ENCODE data around the gene MAD1L1.

MAD1L1 gene

GRCh38 chr7:2218444-2218785 lies 14.3 kb downstream of the MAD1L1 start:
- no peak for DNase-seq (ENCODE audit: low spot score)

- DNase-seq (ENCODE audit: low spot score), result no peak
Measured at GRCh38 chr7:2217716-2218443, 14.9 kb downstream of the MAD1L1 start.

GRCh38 chr7:2217206-2217605 lies 15.5 kb downstream of the MAD1L1 start:
- DNase-seq (ENCODE audit: low spot score), result no peak

- DNase-seq (ENCODE audit: low spot score), result no peak
Measured at GRCh38 chr7:2215851-2216250, 16.9 kb downstream of the MAD1L1 start.

- no peak for DNase-seq (ENCODE audit: low spot score)
Measured at GRCh38 chr7:2214636-2215035, 18.1 kb downstream of the MAD1L1 start.

- no peak for DNase-seq (ENCODE audit: low spot score)
Measured at GRCh38 chr7:2213551-2214215, 19.1 kb downstream of the MAD1L1 start.

- no peak for DNase-seq (ENCODE audit: low spot score)
Measured at GRCh38 chr7:2212906-2213305, 19.8 kb downstream of the MAD1L1 start.

GRCh38 chr7:2211926-2212325 lies 20.8 kb downstream of the MAD1L1 start:
- no peak for DNase-seq (ENCODE audit: low spot score)

- no peak for DNase-seq (ENCODE audit: low spot score)
Measured at GRCh38 chr7:2211259-2211880, 21.4 kb downstream of the MAD1L1 start.

GRCh38 chr7:2210551-2211258 lies 22.0 kb downstream of the MAD1L1 start:
- no peak for DNase-seq (ENCODE audit: low spot score)

- DNase-seq (ENCODE audit: low spot score), result no peak
Measured at GRCh38 chr7:2209961-2210323, 22.8 kb downstream of the MAD1L1 start.

- DNase-seq (ENCODE audit: low spot score), result peak; percentile 61
Measured at GRCh38 chr7:2209146-2209960, 23.4 kb downstream of the MAD1L1 start.

- no peak for DNase-seq (ENCODE audit: low spot score)
Measured at GRCh38 chr7:2208712-2209111, 24.0 kb downstream of the MAD1L1 start.

- DNase-seq (ENCODE audit: low spot score), result no peak
Measured at GRCh38 chr7:2205036-2205780, 27.5 kb downstream of the MAD1L1 start.

- DNase-seq (ENCODE audit: low spot score), result no peak
Measured at GRCh38 chr7:2204446-2204845, 28.3 kb downstream of the MAD1L1 start.

- DNase-seq (ENCODE audit: low spot score), result peak; percentile 22
Measured at GRCh38 chr7:2203766-2204300, 28.9 kb downstream of the MAD1L1 start.

GRCh38 chr7:2202901-2203765 lies 29.6 kb downstream of the MAD1L1 start:
- no peak for DNase-seq (ENCODE audit: low spot score)

GRCh38 chr7:2202361-2202761 lies 30.4 kb downstream of the MAD1L1 start:
- peak; percentile 64 for DNase-seq (ENCODE audit: low spot score)

GRCh38 chr7:2201686-2202360 lies 30.9 kb downstream of the MAD1L1 start:
- no peak for DNase-seq (ENCODE audit: low spot score)
